ENCODE data around the gene MKI67. TPM values are rescaled to one million over a fixed set of nuclear protein-coding genes. Genes with fewer than 3 reads are reported as not detected.

Gene MKI67
- total and polyA plus RNA-seq, 10 of the 15 experiments (the other 5 are each of a cell fraction or from before 2014, with no cell fraction given) = 22.3 to 183 (median 82.9) TPM

DNA sequence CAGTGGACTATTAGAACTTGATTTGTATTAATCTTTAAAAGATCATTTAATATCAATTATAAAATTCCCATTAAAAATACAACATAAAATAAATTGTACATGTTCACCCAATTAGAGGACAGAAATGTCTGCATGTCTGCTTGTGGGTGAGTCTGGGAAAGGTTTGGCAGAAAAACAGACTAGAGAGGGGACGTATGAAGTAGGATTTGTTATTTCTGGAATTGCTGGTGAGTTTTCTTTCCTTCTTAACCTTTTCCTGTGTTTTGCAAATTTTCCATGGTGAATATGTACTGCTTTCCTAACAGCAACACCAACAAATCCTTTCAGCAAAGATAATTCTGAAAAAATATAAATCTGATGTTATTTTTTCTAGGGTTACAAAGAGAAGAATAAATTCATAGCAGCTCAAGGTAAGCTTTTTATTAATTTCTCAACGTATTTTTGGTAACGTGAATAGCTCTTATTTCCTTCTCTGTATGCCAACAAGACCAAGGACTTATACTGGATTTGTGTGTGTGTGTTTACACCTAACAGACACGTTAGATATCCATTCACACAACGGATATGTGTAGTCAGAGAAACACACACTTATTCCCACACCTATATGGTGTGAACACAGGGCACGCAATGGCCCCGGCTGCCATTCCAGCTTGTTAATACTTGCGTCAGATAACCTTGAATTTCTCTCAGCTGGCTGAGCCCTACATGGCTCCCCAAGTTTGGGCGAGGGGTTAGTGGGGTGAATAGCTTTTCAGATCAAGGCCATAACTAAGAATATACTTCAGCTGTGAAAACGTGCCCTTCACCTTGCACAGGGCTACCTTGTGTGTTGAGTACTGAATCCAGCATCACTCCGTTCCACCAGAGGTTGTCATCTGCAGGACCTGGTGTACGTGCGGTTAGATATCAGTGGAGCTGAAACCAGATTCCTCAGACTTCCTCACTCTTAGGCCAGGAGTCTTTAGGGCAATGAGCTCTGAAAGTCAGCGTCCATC, 64.6 kb downstream of the MKI67 start:
- TF ChIP-seq LARP7 (IDR thresholded peaks at IDR 0.05) = no peak
- no peak for TF ChIP-seq SUZ12 (IDR thresholded peaks at IDR 0.05; ENCODE audit: unreplicated experiment)
- TF ChIP-seq ZNF274 (IDR thresholded peaks at IDR 0.05; ENCODE audit: insufficient read depth, insufficient read length) = no peak
- TF ChIP-seq, protein P1, sequence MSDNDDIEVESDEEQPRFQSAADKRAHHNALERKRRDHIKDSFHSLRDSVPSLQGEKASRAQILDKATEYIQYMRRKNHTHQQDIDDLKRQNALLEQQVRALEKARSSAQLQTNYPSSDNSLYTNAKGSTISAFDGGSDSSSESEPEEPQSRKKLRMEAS (IDR thresholded peaks at IDR 0.05; ENCODE audit: low read depth, low read length) = no peak
- no peak for TF ChIP-seq HDGF (IDR thresholded peaks at IDR 0.05)
- no peak for TF ChIP-seq PML (IDR thresholded peaks at IDR 0.05; ENCODE audit: low read length)
- TF ChIP-seq, protein P2, sequence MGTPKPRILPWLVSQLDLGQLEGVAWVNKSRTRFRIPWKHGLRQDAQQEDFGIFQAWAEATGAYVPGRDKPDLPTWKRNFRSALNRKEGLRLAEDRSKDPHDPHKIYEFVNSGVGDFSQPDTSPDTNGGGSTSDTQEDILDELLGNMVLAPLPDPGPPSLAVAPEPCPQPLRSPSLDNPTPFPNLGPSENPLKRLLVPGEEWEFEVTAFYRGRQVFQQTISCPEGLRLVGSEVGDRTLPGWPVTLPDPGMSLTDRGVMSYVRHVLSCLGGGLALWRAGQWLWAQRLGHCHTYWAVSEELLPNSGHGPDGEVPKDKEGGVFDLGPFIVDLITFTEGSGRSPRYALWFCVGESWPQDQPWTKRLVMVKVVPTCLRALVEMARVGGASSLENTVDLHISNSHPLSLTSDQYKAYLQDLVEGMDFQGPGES (IDR thresholded peaks at IDR 0.05) = no peak
- no peak for TF ChIP-seq NFXL1 (IDR thresholded peaks at IDR 0.05; ENCODE audit: borderline replicate concordance)
- no peak for TF ChIP-seq ETV6 (conservative IDR thresholded peaks at IDR 0.05 in 1 of 2, IDR thresholded peaks at IDR 0.05 in 1 of 2; ENCODE audit: borderline replicate concordance in 1 of 2, low read depth in 1 of 2)
- TF ChIP-seq, protein P3, sequence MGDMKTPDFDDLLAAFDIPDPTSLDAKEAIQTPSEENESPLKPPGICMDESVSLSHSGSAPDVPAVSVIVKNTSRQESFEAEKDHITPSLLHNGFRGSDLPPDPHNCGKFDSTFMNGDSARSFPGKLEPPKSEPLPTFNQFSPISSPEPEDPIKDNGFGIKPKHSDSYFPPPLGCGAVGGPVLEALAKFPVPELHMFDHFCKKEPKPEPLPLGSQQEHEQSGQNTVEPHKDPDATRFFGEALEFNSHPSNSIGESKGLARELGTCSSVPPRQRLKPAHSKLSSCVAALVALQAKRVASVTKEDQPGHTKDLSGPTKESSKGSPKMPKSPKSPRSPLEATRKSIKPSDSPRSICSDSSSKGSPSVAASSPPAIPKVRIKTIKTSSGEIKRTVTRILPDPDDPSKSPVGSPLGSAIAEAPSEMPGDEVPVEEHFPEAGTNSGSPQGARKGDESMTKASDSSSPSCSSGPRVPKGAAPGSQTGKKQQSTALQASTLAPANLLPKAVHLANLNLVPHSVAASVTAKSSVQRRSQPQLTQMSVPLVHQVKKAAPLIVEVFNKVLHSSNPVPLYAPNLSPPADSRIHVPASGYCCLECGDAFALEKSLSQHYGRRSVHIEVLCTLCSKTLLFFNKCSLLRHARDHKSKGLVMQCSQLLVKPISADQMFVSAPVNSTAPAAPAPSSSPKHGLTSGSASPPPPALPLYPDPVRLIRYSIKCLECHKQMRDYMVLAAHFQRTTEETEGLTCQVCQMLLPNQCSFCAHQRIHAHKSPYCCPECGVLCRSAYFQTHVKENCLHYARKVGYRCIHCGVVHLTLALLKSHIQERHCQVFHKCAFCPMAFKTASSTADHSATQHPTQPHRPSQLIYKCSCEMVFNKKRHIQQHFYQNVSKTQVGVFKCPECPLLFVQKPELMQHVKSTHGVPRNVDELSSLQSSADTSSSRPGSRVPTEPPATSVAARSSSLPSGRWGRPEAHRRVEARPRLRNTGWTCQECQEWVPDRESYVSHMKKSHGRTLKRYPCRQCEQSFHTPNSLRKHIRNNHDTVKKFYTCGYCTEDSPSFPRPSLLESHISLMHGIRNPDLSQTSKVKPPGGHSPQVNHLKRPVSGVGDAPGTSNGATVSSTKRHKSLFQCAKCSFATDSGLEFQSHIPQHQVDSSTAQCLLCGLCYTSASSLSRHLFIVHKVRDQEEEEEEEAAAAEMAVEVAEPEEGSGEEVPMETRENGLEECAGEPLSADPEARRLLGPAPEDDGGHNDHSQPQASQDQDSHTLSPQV (IDR thresholded peaks at IDR 0.05) = no peak
- TF ChIP-seq TCF7 (IDR thresholded peaks at IDR 0.05; ENCODE audit: borderline replicate concordance) = no peak
- no peak for TF ChIP-seq NFYB (IDR thresholded peaks at IDR 0.05; ENCODE audit: insufficient read depth, low read depth, low read length)
- TF ChIP-seq BHLHE40 (IDR thresholded peaks at IDR 0.05; ENCODE audit: borderline replicate concordance in 1 of 2, low read depth in 2 of 2, low read length in 1 of 2) = no peak
- no peak for TF ChIP-seq NR2C1 (IDR thresholded peaks at IDR 0.05)
- TF ChIP-seq ZNF622 (IDR thresholded peaks at IDR 0.05) = no peak
- no peak for TF ChIP-seq SMAD5 (IDR thresholded peaks at IDR 0.05; ENCODE audit: low read depth)
- Histone ChIP-seq H3K9ac (ENCODE audit: control insufficient read depth, insufficient read depth, low read length) (no peak overlapping the region), H3K4me1 (ENCODE audit: control insufficient read depth, insufficient read depth, low read length) (peaks cover 36% of the 10 kb centered on the region), H3K4me3 (no peak overlapping the region), H3K79me2 (ENCODE audit: control insufficient read depth, insufficient read depth, low read length) (no peaks in the 10 kb centered on the region), H3K9me3 (replicated peaks; ENCODE audit: control insufficient read depth, insufficient read depth, low read length) (no peaks in the 10 kb centered on the region), H4K20me1 (ENCODE audit: control insufficient read depth, insufficient read depth) (no peaks in the 10 kb centered on the region), H3K27me3 (replicated peaks in 1 of 2; ENCODE audit: control insufficient read depth in 2 of 2, insufficient read depth in 2 of 2, low read length in 1 of 2) (no peaks in the 10 kb centered on the region), H3K27ac (ENCODE audit: control insufficient read depth, insufficient read depth) (no peak overlapping the region), H3K4me2 (ENCODE audit: control insufficient read depth, insufficient read depth) (no peak overlapping the region), H2AFZ (ENCODE audit: control insufficient read depth, low read depth, low read length) (no peak overlapping the region), H3K36me3 (ENCODE audit: control insufficient read depth in 2 of 2, insufficient read depth in 2 of 2, low read length in 1 of 2) (peaks cover 0 to under 1% of the 10 kb centered on the region in 2 experiments; a peak in 2 of 4 replicates)
- FAIRE-seq (no peak), ATAC-seq (no peak), DNase-seq (ENCODE audit: low read depth, low spot score) (no peak)
- TSS peak; percentile 49 for BruUV-seq (replicated peaks)
- in situ Hi-C loops (cut with MboI) (no loop called here), intact Hi-C loops (cut with micrococcal nuclease; ENCODE audit: unreplicated experiment) (no loop called here)
- ChIA-PET POLR2A (interaction anchor here (1.6 to 10.2 kb wide), 2 partner anchors 12 to 26 kb away, joined by 5 to 117 read pairs; no protein-coding TSS in a partner anchor), SMC1A (ENCODE audit: uncharacterized antibody, unreplicated experiment) (interaction anchor here (1.0 to 5.0 kb wide), 5 partner anchors 8 to 63 kb away, joined by 3 to 116 read pairs (median 5); no protein-coding TSS in a partner anchor), RAD21 (ENCODE audit: unreplicated experiment) (interaction anchor here (0.9 to 5.5 kb wide), 8 partner anchors 11 to 89 kb away, joined by 3 to 82 read pairs (median 6); partner anchors contain the start of gene MKI67), CTCF (interaction anchor here (1.0 to 5.0 kb wide), 6 partner anchors 10 to 150 kb away, joined by 3 to 73 read pairs (median 13); no protein-coding TSS in a partner anchor)
- WGBS (ENCODE audit: insufficient coverage, insufficient replicate concordance, low lambda C conversion rate, missing lambda C conversion rate) = 81% methylated on average over 14 of the region's 14 CpGs
